Inflammatory macrophage (primary cell): ENCODE data around the gene NDUFAF8.

Source experiments
- DNase-seq, 2 donors: peaks; one replicate each; pipeline ENCODE4 v3.0.0-alpha.2; 2020 to 2022

The NDUFAF8 gene

GRCh38 chr17:81240761-81241160 lies 1.6 kb downstream of the NDUFAF8 start:
- no peak for DNase-seq

- no peak for DNase-seq
Measured at GRCh38 chr17:81241203-81241602, 2.1 kb downstream of the NDUFAF8 start.

- peak; percentile 45 to 47 for DNase-seq
Measured at GRCh38 chr17:81241648-81242420, 2.7 kb downstream of the NDUFAF8 start.

GRCh38 chr17:81242421-81243332 lies 3.6 kb downstream of the NDUFAF8 start:
- DNase-seq = no peak

GRCh38 chr17:81243333-81243664 lies 4.2 kb downstream of the NDUFAF8 start:
- no peak for DNase-seq

- DNase-seq = no peak
Measured at GRCh38 chr17:81244358-81245023, 5.4 kb downstream of the NDUFAF8 start.

GRCh38 chr17:81245024-81245664 lies 6.0 kb downstream of the NDUFAF8 start:
- DNase-seq = no peak

- DNase-seq = no peak
Measured at GRCh38 chr17:81245665-81246342, 6.7 kb downstream of the NDUFAF8 start.

GRCh38 chr17:81246343-81246670 lies 7.2 kb downstream of the NDUFAF8 start:
- no peak for DNase-seq

- no peak for DNase-seq
Measured at GRCh38 chr17:81246679-81247338, 7.7 kb downstream of the NDUFAF8 start.

GRCh38 chr17:81247339-81247990 lies 8.3 kb downstream of the NDUFAF8 start:
- no peak for DNase-seq

GRCh38 chr17:81248649-81249048 lies 9.5 kb downstream of the NDUFAF8 start:
- no peak for DNase-seq

- no peak for DNase-seq
Measured at GRCh38 chr17:81249223-81250040, 10.3 kb downstream of the NDUFAF8 start.

GRCh38 chr17:81250286-81251093 lies 11.4 kb downstream of the NDUFAF8 start:
- no peak for DNase-seq

- DNase-seq = no peak
Measured at GRCh38 chr17:81251094-81251708, 12.1 kb downstream of the NDUFAF8 start.

- no peak for DNase-seq
Measured at GRCh38 chr17:81251709-81252301, 12.7 kb downstream of the NDUFAF8 start.

- no peak for DNase-seq
Measured at GRCh38 chr17:81252326-81252986, 13.3 kb downstream of the NDUFAF8 start.

- no peak for DNase-seq
Measured at GRCh38 chr17:81252987-81253329, 13.8 kb downstream of the NDUFAF8 start.
